GM19324 (cell line): Measurements from ENCODE around the gene ARX.

Experiments used
- ATAC-seq: cut with Tn5 transposase; IDR thresholded peaks from one replicate; pipeline ENCODE4 v1.9.1; 2021; ENCODE audit warnings: mild to moderate bottlenecking, moderate library complexity; ENCODE audit not compliant: unreplicated experiment, low FRiP score

Gene ARX

DNA sequence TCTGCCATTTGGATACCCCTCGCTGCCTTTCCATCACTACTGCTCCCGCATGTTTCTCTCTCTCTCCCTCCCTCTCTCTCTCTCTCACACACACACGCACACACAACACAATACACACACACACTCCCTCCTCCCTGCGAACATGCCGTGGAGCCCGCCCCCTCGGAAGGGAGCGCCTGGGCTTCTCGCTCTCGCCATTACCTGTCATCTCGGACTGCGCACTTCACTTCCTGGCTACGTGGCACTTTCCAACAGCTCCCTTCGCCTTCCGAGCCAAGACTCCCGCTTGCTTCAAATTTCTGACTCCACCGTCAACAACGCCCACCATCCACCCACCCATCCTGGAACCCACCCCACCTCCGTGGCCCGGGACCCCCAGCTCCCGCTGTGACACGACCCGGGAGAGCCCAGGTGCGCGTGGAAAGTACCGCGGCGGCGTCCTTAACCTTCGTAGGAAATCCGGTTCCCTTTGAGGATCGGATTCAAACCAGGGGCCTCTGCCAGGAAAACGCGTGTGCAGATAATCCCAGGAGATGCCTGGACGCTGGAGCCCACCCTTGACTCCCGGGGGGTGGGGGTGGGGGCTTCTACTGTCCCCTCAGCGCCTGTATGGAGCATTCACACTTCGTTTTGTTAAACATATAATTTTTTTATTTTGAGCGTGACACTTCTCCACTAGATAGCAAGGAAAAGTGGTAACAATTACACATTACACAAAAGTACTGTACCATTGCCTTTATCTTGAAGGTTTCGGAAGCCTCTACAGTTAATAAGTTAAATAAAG is 12.5 kb downstream of the ARX start:
- no peak for ATAC-seq

DNA sequence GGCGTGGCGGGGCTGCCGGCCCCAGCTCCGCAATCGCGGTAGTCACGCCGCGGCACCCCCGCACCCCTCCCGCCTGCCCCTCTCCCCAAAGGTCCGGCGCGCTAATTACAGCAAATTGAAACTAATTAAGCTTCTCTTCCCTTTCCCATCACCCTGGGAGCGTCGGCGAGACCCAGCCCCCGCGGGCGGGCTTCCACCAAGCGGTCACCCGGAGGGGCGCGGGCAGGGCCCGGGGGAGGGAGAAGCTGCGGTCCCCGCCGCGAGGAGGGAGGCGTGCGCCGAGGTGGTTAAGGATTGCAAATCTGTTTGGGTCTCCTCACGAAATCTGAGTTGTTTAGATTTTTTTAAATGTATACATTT is 13.1 kb downstream of the ARX start:
- ATAC-seq, result no peak

DNA sequence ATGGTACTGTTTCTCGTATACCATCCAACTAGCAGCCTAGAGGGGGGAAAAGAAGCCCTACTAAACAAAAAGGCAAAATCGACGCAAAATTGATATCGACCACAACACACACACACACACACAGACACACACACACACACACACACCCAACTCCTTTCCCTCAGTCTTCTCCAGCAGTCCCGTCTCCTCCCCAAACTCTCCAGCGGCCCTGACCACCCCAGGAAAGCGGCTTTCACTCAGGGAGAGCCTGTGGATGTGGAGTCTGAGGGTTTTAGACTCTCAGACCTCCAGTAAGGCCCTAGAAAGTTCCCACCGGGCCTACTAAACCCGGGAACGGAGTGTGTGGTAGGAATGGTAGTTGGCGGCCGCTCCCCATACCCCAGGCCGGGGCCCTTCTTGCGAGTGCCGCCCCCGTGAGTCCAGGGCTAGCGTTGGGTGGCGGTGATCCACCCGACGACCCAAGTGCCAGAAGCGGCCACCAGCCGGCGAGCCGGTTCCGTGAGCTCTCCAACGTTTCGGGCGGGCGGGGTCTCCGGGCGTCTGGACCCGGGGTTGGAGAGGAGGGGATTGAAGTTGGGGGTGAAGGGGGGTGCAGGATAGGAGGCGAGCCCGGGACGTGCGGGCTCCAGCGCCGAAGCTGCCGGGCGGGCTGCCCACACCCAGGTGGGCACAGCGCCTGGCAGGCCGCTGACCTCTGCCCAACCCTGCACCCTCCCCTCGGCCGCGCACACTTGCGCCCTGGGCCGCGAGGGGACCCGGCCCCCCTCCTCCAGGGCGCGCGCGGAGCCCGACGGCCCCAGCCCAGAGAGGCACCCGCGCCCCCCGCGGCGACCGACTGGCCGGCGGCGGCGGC is 13.7 kb downstream of the ARX start:
- no peak for ATAC-seq

DNA sequence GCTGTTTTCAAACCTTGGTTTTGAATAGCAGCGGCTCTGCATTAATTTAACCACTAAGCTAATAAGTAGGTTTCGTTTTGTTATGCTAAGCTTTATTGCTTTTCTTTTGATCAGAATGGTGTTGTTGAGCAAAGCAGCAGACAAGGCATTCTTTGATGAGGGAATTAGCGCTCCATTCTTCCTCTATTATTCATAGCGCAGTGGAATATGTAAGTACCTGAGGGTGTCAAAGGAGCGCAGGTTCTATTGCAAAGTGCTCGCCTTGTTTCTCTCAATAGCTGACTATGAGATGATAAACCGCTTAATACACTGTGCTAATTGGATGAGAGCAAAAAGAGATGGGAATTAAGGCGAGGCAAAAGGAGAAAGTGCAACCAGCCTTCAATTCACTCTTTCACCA is 16.3 kb downstream of the ARX start:
- ATAC-seq, result no peak

DNA sequence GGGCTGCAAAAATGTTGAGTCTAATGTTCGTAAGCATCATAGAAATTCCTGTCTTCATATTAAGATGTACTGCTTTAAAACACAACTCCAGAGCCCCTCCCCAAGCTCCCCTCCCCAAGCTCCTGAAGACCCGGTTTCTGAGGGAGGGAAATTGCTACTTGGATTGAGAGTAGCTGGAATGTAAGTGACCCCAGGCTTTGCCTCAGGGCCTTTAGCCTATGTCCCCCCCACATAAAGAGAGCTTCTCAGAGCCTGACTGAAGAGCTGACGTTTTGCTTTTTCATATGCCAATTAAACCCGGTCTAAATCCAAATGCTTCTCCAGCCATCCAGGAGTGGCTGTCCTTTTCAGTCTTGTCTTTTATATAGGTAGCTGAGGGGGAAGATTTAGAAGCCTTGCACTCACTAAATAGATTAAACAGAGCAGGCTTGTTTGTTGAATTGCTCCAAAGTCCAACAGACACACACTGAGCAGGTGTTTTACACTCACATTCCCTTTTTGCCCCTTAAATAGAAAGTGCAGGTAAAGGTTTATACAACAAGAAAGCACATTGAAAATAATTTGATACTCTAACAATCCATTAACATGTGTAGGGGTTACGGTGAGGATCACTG is 19.6 kb downstream of the ARX start:
- ATAC-seq, result no peak

DNA sequence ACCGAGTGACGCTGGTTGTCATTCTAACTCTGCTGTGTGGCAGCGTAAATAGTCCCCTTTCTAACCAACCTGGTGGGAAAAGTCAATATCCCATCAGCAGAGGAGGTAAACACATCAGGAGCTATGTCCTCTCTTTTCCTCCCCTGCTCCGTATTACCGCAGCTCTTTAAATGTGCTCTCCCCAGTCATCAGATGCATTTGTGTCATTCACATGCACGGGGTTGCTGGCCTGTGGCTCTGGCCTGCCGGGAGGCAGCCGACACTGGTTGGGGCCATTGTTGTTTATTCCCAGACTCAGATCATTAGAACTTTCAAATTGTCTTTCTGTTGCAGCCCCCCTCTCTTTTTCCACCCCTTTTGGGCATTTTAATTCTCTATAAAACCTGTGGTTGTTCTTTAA is 21.9 kb downstream of the ARX start:
- ATAC-seq, result no peak

DNA sequence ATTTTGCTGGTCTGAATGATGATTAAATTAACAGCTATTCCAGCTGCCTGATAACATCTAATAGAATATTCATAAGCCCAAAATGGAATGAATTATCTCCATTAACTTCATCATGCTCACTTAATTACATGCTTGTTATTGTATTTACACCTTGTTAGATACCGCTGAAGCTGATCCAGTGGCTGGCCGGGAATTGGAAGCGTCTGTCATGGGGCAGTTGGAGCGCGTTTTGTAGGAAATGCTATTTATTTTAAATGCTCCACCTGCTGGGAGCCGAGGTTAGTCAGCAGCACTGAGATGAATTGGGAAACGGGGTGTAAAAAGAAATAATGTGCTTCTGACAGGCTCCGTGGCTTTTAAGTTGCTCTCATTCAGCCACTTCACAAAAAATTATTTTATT is 25.2 kb downstream of the ARX start:
- no peak for ATAC-seq

DNA sequence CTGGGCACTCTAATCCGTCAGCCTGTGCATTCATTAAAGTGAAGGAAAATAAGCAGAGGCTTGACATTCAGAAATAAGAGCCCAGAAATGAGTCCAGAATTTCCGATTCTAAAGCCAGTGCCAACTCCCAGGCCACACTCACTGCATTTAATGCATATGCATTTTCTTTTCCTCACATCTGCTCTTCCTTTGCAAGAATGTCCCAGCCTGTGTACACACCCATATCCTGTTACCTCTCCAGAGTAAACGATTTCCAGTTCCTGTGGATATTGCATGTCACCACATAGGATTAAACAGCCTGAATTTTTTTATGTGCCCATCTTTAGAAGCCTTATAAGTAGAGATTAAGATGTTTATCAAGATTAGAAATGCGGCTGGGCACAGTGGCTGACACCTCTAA is 27.5 kb downstream of the ARX start:
- no peak for ATAC-seq

DNA sequence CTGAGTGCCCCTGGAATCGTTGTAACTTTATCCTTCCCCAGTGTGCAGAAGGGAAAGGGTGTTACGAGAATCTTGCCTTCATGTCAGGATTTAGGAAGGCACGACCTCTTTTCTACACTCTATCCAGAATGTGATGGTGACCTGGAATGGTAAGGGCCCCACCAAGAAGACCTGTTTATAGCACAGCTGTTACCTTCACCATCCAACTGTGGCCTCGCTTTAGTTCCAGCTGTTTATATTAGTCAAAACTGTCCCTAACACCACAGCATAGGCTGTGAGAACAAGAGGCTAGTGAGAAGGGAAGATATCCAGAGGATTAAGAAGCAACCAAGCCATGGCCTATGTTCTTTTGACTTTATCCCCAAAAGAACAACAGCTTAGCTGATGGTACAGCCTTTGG is 28.0 kb downstream of the ARX start:
- no peak for ATAC-seq

DNA sequence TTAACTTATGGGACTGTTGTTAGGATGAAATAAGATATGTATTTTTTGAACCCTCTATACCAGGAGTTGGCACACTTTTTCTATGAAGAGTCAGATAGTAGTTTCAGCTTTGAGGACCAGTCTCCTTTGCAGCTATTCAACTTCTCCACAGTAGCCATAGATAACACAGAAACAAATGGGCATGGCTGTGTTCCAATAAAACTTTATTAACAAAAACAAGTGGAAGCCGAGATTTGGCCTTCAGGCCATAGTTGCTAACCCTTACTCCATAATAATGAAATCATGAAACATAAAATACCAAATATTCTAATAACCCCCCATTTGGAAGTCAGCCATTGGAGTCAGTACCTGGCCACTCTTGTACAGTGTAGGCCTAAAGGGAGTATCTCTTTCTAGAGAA is 30.6 kb downstream of the ARX start:
- no peak for ATAC-seq

DNA sequence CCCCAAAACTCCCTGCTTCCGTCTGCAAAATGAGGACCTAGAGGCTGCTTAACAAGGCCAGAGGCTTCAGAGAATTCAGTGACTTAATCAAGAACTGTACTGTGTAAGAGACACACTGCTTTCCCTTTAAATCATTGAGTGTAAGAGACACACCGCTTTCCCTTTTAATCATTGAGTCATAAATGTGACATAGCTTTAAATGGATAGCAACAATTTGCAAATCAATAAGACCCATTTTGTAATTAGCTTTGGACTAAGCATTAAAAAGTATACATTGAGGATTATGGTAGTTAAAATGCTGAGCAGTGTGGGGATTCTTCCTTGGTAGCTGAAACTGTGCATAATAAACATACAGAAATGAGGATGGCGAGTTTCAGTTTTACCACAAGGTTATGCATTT is 31.8 kb downstream of the ARX start:
- ATAC-seq, result no peak

DNA sequence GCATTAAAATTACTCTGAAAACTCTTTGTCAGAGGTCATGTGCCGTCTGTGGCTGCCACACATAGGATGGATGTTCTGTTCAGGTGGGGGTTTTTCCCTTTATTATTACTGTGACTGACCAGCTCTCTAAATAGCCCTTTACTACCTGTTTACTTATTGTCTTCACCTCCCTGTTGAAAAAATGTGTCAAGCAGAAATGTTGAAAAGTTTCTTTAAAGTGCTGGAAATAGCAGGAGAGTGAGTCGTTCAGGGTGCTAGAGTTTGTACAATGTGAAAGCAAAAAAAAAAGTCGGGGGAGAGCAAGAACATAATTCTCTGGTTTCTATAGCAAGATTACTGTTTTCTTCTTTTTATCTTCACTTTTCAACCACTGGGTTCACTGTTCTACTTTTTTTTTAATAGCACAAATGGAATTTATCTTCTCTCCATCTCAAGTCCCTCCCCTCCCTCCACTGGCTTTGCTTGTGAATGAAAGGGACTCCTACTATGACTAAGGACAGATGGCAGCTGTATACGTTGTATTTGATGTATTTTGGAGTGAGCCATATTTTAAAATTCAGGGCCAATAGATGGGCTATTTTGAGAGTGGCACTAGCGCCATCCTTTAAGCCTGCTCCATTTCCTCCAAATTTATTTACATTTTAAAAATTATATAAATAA is 33.3 kb downstream of the ARX start:
- no peak for ATAC-seq

DNA sequence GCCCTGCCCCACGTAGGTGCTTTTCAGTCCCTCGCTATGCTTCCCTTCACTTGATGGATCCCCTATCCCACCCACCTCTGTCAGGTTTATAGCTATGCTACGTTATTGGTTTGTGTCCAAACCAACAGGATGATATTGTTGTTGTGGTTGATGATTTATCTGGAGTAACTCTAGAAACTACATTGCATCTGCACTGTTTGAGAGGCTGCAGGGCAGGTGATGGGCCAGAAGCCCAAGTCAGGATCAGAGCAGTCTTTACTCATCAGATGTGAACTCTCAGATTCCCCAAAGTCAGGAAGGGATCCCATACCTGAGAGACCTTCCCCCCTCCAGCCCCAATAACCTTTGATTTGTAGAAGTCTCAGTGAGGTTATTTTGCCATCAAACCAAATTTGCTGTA is 34.7 kb downstream of the ARX start:
- ATAC-seq, result no peak

DNA sequence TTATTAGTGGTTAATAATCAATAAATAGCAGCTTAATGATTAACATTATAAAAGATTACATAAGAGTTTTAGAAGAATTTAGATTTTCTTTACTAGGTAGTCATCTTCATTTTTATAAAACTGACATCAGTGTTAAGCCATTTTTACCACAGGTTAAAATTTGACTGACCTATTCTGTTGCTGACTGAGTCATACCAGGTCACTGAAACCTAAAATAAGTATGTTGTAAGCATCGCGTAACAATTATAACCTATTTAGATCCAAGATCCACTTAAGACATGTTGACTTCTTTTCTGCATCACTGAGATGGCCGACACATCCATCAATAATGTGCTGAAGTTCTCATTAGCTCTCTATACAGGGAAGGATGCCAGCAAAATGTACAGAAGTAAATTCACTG is 36.7 kb downstream of the ARX start:
- no peak for ATAC-seq

DNA sequence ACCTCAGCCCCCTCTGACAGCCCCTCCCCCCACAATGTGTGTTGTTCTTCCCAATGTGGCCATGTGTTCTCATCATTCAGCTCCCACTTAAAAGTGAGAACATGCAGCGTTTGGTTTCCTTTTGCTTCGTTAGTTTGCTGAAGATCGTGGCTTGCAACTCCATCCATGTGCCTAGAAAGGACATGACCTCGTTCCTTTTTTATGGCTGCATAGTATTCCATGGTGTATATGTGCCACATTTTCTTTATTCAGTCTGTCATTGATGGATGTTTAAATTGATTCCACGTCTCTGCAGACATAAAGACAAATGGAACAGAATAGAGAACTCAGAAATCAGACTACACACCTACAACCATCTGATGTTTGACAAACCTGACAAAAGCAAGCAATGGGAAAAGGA is 46.0 kb downstream of the ARX start:
- ATAC-seq, result no peak

DNA sequence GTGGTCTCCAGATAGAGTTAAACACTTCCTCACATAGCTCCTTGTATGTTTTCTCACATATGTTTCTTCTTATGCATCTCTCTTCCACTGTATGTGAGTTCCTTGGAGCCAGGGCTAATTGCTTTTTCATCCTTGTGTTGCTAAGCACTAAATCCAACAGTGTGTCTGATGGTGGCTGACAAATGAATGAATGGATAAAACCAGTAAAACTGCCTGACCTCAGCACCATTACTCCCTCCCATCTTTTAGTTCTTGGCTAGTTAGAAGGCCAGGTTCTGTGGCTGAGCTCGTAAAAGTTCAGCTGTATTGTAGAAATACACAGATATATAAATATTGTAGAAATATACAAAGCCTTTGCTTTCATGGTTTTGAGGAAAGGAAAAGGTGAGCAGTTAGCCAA is 50.4 kb downstream of the ARX start:
- no peak for ATAC-seq

DNA sequence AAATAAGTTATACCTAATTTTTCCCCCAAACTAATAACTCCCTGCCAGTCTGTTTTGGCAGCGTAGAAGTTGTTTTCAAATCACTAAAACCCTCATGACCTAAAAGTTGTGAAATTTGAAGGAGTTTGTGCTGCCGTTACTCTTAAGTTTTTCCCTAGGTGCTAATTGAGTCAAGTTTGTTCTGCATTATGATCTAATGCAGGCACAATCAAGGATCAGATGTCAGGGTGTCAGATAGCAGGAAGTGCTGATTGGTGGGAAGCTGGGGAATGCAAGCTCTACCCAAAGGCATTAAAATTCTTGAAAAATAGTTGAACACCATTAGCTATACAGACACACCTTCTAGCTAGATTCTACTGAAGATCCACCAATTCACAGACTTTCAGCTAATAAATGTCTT is 51.9 kb downstream of the ARX start:
- no peak for ATAC-seq

DNA sequence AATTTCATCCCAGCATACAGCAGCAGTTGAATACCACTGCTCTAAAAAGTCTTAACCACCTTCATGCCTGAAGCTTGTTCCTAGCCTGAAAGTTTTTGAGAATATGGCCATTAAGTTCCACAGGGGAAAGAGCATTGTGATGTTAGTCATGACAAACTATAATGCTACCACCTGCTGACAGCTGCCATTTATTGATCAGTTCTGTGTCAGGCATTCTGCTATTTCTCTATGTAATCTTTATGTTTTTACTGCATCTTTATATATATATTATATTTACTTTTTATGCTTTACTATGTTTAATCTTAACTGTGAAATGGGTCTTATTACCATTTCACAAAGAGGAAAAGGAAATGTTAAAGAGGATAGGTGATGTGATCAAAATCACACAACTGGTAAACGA is 54.0 kb downstream of the ARX start:
- ATAC-seq, result no peak

DNA sequence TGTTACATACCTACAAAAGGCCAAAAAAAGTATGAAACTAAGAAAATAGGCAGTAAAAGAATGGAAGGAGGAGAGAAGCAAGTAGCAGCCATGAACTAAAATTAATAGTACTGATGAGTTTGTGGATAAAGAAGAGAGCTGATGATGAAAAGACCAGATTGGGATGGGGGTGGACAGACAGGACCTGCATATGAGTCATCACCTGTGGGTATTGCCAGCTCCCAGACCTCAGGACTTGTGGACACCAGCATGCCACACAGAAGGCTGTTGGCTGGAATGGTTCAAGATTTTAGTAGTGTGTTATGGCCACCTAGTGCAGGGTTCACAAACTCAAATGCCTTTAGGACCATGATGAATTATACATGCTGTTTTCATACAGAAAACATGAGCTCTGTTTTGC is 58.9 kb downstream of the ARX start:
- no peak for ATAC-seq

DNA sequence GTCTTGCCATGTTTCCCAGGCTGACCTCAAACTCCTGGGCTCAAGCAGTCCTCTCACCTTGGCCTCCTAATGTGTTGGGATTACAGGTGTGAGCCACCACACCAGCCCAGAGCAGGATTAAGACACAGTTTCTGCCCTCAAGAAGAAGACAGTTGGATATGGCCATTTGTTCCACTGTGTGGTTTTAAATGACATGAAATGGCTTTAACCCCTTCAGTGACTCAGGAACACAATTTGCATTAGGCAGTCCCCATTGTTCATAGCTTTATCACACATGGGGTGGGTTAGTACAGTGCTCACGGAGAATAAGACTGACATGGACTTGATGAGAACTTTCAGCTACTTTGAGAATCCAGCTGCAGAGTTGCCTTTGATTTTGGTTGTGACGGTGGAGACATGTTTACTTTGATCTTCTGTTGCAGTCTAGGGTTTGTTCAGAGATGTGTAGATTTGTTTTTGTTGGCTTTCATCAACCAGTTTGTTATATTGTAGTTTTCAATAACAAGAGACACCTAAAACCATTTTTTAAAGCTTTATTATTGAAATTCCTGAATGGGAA is 60.3 kb downstream of the ARX start:
- ATAC-seq, result no peak

DNA sequence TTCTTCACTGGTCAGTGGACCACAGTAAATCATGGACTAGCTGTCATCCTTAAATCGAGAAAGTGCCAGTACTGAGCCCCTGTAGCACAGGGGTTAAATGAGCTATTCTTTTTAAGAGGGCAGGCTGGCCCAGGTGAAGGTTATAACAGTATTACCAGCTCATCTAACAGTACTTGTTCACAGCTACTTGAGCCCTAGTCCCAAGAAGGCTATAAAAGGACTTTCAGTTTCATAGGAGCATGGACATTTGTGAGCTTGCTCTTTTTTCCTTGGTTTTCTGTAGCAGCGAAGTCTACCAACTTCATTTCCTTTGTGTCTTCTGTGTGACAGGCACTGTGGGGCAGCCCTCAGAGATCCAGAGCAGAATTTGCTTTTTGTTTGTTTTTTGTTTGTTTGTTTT is 61.0 kb downstream of the ARX start:
- no peak for ATAC-seq
